ENCODE results near the gene PMFBP1. TPM values are rescaled to one million over a fixed set of nuclear protein-coding genes. Genes with fewer than 3 reads are reported as not detected.

The PMFBP1 gene
- total RNA-seq, 4 donors from 2014 or later = 0.42 to 1.2 (median 0.51) TPM

- Histone ChIP-seq H3K4me1 (peaks cover 0 to 51% (median 22%) of the 10 kb centered on the region in 4 donors), H3K36me3 (peaks cover 0 to 54% (median 12%) of the 10 kb centered on the region in 3 donors), H3K4me3 (peak within 1 kb of the TSS; percentile 81 to 97 (median 85)), H3K9me3 (no peaks in the 10 kb centered on the region), H3K27ac (peak within 1 kb of the TSS; percentile 81 to 95 (median 90)), H3K27me3 (no peaks in the 10 kb centered on the region)
- WGBS, 2 donors = 0 to 1% methylated on average over 36 to 38 of the region's 43 CpGs
- peak; percentile 90 to 92 for TF ChIP-seq EP300 (IDR thresholded peaks at IDR 0.05)
- TF ChIP-seq CTCF (IDR thresholded peaks at IDR 0.05) = peak in 1 of 5 experiments; percentile 31
- peak; percentile 60 to 85 for TF ChIP-seq POLR2A (IDR thresholded peaks at IDR 0.05)
- DNase-seq (ENCODE audit: low spot score in 2 of 2) = peak; percentile 85 to 93
Measured at GRCh38 chr16:72093448-72094265, 78.3 kb downstream of the PMFBP1 start, which contains the start of the genes DHX38 and TXNL4B. DHX38 (plus strand) TSS chr16:72093847; CDS start chr16:72096158, 2,311 bp downstream. TXNL4B (minus strand) TSS chr16:72093620; CDS start chr16:72090749, 2,871 bp downstream.

GRCh38 chr16:72092832-72093447 is 79.0 kb downstream of the PMFBP1 start:
- H3K9me3 ChIP-seq = no peaks in the 10 kb centered on the region
- peaks cover 0 to 51% (median 22%) of the 10 kb centered on the region in 4 donors for H3K4me1 ChIP-seq
- peak overlapping the region; percentile 54 to 88 (median 82) for H3K4me3 ChIP-seq
- TF ChIP-seq EP300 (IDR thresholded peaks at IDR 0.05) = no peak
- no peak for TF ChIP-seq CTCF (IDR thresholded peaks at IDR 0.05)
- TF ChIP-seq POLR2A (IDR thresholded peaks at IDR 0.05) = no peak
- no peak for DNase-seq (ENCODE audit: low spot score in 2 of 2)
- WGBS, 2 donors = 0 to 1% methylated on average over 22 of the region's 22 CpGs
- no peaks in the 10 kb centered on the region for H3K27me3 ChIP-seq
- peaks cover 0 to 54% (median 10%) of the 10 kb centered on the region in 3 donors for H3K36me3 ChIP-seq
- peak overlapping the region; percentile 70 to 95 (median 83) for H3K27ac ChIP-seq

- Histone ChIP-seq H3K36me3 (peaks cover 0 to 54% (median 5%) of the 10 kb centered on the region in 3 donors), H3K4me1 (peaks cover 0 to 49% (median 22%) of the 10 kb centered on the region in 4 donors)
Measured at GRCh38 chr16:72091217-72091616, 80.7 kb downstream of the PMFBP1 start.

GRCh38 chr16:72085002-72085401 is 87.0 kb downstream of the PMFBP1 start:
- no peaks in the 10 kb centered on the region for H3K9me3 ChIP-seq
- H3K27me3 ChIP-seq = no peaks in the 10 kb centered on the region
- TF ChIP-seq CTCF (IDR thresholded peaks at IDR 0.05) = no peak
- WGBS, 2 donors = 94 to 96% methylated on average over 2 of the region's 2 CpGs
- H3K4me3 ChIP-seq = no peak overlapping the region
- H3K4me1 ChIP-seq = no peaks in the 10 kb centered on the region
- H3K36me3 ChIP-seq = peaks cover 0 to 62% (median 19%) of the 10 kb centered on the region in 3 donors
- no peak for DNase-seq (ENCODE audit: low spot score in 2 of 2)
- H3K27ac ChIP-seq = no peak overlapping the region

More at GRCh38 chr16:72091217-72091616, 80.7 kb downstream of the PMFBP1 start:
- 83% methylated on average over 3 of the region's 3 CpGs for WGBS, 2 donors
- no peak for TF ChIP-seq POLR2A (IDR thresholded peaks at IDR 0.05)
- TF ChIP-seq CTCF (IDR thresholded peaks at IDR 0.05) = no peak
- TF ChIP-seq EP300 (IDR thresholded peaks at IDR 0.05) = no peak
- no peak for DNase-seq (ENCODE audit: low spot score in 2 of 2)
- no peak overlapping the region for H3K4me3 ChIP-seq
- no peaks in the 10 kb centered on the region for H3K27me3 ChIP-seq
- no peak overlapping the region for H3K27ac ChIP-seq
- no peaks in the 10 kb centered on the region for H3K9me3 ChIP-seq

- H3K36me3 ChIP-seq = peaks cover 0 to 57% (median 19%) of the 10 kb centered on the region in 3 donors
- no peak for TF ChIP-seq POLR2A (IDR thresholded peaks at IDR 0.05)
- no peak for TF ChIP-seq EP300 (IDR thresholded peaks at IDR 0.05)
- TF ChIP-seq CTCF (IDR thresholded peaks at IDR 0.05) = no peak
- H3K9me3 ChIP-seq = no peaks in the 10 kb centered on the region
- H3K4me3 ChIP-seq = no peak overlapping the region
- WGBS, 2 donors = 95 to 97% methylated on average over 10 of the region's 10 CpGs
- no peak overlapping the region for H3K27ac ChIP-seq
- DNase-seq (ENCODE audit: low spot score in 2 of 2) = no peak
- no peaks in the 10 kb centered on the region for H3K4me1 ChIP-seq
- H3K27me3 ChIP-seq = no peaks in the 10 kb centered on the region
Measured at GRCh38 chr16:72084445-72084844, 87.5 kb downstream of the PMFBP1 start.

Measured in tibial nerve (tissue), 4 donors.